Activated T-helper 9 cell treated with anti-CD3 and anti-CD28 coated beads, Interleukin-2, amount 50 U/mL, for 16 hours (primary cell): ENCODE results near the gene EDN3.

Experiments used
- DNase-seq: peaks from one replicate; pipeline ENCODE4 v3.0.0-alpha.2; 2020; ENCODE audit warnings: low read depth

Gene EDN3

DNA sequence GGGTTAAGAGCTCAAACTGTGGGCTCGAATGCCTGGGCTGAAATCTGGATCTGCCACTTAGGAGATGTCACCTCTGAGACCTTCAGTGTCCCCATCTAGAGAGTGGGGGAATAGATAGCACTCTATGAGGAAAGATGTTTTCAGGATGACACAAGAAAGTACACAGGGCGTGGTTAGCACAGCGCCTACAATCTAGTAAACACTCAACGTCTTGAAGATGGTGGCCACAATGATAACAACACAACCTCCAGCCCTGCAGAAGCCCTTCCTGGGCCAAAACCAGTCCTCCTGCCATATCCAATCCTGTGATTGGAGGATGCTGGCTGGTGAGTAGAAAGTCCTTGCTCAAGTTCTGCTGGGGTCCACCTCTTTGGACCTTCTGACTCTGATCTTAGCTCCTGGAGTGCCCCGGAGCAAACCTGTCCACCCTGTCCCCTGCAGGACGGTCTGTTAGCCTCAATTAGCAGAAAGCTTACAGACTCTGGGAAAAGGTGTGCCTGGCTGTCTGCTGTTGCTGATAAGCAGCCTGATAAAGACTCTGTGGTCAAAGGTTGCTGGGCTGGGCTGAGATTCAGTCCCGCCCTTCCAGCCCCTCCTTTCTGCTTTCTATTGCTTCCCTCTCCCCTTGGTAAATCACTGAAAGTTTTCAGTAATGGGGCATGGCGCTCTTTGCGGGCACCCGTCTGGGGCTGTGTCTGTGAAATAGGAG is 8.2 kb downstream of the EDN3 start:
- no peak for DNase-seq

DNA sequence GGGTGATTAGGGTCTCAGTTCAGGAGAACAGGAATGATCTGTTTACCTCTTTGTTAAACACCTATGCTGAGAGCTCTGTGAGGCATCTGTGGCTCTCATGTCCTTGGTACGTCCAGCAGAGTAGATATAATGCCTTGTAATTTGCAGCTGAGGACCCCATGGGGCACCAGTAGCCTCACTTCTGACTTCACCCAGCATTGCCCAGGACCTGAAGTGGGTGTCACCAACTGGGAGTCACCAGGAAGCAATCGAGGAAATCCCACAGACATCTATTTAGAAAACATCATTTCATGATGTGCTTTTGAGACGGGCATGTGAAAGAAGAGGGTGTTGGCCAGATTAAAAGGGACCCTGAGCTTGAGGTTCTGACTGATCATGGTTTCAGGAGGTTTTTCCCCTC is 8.8 kb downstream of the EDN3 start:
- DNase-seq = no peak

DNA sequence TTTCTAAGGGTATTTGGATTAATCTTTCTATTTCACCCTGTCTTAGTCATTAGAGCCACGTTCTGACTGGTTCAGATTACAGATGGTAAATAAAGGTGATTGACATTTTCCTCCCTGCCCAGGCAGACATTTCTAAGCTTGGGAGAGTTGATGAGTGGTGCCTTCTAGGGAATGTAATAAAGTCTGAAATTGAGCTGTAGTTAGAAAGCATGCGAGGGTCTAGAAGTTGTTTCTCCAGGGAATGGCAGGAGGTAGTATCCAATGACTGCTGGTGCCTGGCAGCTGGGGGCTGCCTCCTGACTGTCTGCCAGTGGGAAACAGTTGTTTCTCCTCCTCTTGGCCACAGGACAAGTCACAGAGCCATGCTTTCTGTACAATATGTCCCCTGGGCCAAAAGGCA is 14.6 kb downstream of the EDN3 start:
- no peak for DNase-seq

DNA sequence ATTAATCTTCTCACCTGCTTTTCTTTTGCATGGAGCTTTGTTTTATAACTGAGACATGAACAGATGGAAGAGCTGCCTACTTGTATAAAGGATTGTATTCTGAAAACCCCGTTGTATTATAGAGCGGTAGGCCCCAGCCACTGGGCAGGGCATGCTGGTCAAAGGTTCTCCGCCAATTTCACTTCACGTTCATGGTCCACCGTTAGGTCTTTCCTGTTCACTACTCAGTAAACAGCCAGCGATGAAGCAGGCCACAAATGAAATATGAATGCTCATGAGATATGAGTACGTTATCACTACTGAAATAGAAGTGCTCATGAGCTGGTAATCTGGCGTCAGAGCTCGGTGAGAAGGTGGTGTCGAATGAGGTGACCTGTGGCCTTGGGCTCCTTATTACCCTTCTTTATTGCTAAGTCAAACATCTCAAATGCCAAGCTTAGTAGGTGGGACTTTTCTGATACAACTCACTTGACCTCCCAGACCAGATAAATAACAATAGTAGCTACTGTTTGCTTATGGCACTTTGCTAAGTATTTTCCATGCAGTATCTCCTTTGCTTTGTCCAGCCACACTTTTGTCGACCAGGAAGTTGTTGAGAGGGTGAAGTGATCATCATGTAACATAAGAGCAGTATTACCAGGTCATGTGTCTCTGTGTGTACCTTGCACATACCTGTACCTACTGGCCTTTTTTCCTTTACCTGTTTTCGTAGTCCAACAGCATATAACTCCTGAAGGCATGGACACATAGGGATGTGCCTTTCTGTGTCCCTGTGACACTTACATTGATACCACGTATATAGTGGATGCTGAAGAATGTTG is 16.7 kb downstream of the EDN3 start:
- no peak for DNase-seq

DNA sequence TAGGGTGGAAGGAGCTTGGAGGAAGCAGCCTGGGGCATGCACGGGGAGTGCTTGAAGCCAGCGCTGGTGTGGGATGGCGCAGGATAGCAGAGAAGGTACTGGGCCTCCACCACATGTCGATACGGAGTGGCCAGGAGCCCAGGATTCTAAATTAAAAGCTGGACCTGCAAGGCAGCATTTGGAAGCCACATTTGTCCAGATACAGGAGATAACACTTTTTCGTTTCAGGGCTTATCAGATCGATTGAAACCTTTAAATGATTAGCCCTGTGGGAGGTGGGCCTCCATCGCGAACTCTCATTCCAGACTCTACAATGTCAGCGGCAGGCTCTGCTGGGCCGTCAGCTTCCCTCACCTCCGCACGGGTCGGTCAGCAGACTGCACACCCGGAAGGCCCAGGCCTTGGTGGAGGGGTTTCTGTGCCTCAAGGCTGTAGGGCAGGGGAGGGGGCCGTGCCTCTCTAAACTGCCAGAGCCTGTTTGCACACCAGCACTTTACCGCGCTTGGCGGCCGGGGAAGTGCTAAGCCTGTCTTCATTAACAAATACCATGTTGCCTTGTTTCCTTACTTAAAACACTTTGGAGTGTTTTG is 17.9 kb downstream of the EDN3 start:
- no peak for DNase-seq

DNA sequence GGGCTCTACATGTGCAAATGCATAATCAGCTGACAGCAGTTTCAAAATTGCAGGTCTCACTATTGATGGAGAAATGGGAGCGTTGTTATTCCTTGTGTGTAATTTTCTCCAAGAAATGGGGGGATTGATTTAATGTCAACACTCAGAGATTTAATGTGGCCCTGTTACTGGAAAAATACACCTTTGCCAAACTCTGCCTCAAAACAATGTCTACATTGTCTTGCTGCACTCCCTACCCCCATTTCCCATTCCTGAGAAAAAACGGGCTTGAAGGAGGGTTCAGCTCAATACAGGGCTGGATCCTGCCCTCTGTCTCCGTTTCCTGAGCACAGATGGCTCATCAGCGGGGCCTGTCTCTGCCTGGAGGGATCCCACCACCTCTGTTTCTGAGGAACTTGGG is 18.4 kb downstream of the EDN3 start:
- DNase-seq = no peak

DNA sequence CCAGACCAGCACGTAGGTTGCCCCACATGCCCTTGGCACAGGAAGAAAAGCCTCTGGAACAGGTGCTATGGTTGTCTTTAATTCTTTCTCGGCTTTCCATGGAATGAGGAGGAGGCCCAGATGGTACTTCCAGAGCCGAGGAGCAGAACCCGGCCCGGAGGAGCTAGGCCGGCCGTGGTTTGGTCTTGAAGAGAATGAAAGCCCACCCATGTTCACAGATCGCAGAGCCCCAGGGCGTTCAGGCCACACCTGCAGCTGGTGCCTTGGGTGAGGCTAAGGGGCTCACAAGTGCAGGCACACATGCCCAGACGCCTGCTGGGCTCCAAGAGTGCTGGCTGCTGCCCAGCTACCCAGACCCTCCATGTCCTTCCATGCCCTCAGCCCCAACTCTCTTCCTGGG is 20.0 kb downstream of the EDN3 start:
- DNase-seq = no peak

DNA sequence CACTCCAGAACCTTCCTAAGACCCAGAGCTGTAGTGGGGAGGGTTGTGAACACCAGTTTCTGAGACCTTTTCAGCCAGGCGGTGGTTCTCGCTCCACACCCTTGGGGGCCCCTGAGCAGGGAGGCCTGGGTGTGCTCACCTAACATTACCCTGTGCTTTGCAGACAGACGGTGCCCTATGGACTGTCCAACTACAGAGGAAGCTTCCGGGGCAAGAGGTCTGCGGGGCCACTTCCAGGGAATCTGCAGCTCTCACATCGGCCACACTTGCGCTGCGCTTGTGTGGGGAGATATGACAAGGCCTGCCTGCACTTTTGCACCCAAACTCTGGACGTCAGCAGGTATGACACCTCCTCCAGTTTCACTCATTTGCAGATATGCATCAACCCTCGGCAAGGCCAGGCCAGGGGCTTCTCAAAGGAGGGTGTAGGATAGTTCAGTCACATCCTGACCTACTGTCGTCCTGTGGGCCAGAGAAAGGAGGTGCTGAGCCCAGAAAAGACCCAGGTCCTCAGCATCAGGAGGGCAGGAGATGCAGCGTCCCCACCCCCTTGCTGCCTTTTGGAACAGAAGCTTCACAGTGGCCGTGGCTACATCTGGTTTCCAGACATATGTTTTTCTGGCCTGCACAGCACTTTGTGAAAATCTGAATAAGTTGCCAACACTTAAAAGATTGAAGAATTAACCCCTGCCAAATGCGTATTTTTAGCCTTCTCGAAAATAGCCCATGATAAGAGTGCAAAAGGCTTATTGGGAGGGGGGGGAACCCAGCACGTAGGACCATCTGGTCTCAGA is 20.6 kb downstream of the EDN3 start:
- no peak for DNase-seq

DNA sequence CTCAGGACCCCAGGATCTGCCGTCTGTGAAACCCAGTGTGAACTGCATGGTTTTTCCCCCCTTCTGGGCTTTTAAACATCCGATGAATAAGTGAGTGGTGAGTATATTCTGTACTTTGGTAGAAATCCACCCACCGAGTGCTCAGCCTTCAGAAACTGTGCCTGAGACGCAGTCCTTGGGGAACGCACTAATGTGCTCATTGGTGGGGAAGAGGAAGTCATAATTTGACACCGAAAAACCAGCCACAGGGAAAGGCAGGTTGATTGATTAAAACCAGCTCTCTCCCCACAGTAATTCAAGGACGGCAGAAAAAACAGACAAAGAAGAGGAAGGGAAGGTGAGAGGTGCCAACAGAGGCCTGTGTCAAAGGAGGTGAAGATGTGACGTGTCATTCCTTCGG is 21.7 kb downstream of the EDN3 start:
- DNase-seq = no peak

DNA sequence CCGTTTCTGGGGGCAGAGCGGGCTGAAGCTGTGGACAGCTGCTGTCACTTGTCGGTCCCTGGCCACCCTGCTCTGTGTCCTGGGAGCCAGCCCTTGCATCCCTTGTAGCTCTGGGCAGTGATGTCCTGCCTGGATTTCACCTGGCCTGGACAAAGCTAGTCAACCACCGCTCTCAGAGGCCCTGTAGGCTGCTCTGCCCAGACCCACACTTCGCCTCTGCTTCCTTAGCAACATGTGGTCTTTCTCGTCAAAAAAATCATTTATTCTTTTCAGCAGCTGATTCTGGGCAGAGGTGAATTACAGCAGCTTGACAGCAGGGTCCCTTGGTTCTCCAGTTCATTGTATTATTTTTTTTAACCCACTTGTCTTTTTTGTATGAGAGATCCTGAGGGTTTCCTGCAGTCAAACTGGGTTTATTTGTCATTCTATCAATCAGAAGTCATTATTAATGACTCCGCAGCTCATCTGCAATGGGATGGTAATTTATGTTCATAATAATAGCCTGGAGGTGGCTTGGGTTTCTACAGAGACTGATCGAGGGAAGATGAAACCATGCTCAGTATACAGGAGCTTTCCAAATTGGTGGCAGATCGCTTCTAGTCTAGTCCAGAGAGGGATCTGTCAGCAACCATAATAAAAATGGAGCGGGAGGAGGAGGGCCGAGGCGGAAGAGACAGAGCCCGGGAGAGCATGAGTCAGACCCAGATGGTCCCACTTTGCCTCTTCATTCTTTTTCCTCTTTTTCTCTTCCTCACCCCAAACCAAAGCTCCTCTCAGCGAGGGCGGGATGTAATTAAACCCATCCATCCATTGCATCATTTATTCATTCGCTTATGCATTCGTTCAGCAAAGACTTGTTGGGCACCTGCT is 22.4 kb downstream of the EDN3 start:
- no peak for DNase-seq

DNA sequence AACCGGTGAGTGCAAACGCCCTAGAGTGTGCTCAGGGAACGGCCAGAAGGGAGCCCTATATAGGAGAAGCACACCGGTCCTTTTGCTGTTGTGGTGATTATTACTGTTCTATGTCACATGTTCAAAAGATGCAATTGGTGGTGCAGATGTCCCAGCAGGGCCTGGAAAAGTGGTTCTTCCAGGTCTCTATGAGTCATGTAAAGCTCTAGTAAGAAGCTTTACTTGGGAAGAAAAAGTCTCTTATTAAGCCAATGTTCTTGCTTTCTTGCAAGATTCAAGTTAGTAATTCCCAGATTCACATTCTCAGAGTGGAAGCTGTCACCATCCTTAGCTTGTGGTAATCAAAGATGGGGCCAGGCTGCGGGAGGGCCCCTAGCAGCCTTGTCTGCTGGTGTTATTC is 23.3 kb downstream of the EDN3 start:
- DNase-seq = no peak

DNA sequence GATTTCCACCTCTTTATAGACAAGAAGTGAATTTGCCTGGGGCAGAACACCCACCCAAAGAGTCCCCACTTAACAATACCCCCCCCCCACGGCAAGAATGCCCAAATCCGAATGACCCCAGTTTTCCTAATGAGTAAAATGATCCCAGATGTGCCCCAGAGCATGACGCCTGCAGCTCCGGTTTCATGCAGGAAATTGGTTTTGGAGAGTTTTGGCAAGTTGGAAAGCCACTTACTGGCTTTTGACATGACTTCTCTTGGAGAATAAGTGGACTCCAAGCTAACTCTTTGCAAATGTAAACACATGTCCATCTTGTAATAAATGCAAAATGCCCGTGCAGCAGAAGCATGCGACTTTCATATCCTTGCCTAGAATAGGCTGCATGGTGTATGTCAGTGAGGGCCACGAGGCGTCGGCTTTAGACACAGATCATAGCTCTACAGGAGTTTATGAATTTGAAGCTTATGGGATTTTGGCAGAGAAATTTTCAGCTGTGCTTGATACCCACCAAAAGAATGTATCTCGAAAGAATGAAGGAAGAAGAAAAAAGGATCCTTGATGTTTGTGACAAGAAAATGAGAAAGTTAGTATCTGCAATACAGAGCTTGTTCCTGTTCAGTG is 24.2 kb downstream of the EDN3 start:
- no peak for DNase-seq

DNA sequence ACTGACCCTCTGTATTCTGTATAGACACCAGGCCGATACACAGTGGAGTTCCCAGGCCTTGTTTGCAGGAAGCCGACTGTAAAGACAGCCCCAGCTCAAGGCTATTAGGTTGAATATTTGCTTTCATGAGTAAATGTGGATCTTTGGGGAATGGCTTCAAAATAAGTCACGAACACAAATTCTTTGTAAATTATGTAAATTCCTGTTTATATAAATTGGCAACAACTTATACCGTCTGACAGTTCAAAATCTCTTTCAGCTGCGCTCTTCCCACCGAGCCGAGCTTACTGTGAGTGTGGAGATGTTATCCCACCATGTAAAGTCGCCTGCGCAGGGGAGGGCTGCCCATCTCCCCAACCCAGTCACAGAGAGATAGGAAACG is 24.7 kb downstream of the EDN3 start:
- no peak for DNase-seq

DNA sequence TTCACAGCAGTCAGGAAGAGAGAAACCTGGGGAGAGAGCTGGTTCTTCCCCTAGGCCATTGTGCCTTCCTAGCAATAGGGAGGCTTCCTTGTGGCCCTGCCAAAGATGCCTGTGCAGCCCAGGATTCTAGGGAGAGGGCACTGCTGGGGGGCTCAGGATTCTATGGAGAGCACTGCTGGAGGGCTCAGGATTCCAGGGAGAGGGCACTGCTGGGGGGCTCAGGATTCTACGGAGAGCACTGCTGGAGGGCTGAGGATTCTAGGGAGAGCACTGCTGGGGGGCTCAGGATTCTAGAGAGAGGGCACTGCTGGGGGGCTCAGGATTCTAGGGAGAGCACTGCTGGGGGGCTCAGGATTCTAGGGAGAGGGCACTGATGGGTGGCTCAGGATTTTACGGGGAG is 25.8 kb downstream of the EDN3 start:
- no peak for DNase-seq

DNA sequence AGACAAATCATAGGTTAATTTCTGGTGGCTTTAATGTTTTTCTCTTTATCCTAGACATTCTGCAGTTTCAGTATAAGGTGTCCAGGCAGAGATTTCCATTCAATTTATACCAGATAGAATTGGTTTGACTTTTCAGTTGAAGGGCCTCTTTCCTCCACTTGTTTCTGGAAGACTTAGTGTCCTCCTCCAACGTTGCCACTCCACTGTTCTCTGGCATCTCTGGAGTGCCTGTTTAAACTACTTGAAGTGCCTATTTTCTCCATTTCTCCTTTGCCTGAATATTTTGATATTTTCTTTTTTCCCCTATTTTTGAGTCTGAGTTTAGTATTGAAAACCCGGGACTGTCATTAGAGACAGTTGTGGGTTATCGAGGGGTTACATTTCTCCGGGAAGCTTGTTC is 27.7 kb downstream of the EDN3 start:
- no peak for DNase-seq

DNA sequence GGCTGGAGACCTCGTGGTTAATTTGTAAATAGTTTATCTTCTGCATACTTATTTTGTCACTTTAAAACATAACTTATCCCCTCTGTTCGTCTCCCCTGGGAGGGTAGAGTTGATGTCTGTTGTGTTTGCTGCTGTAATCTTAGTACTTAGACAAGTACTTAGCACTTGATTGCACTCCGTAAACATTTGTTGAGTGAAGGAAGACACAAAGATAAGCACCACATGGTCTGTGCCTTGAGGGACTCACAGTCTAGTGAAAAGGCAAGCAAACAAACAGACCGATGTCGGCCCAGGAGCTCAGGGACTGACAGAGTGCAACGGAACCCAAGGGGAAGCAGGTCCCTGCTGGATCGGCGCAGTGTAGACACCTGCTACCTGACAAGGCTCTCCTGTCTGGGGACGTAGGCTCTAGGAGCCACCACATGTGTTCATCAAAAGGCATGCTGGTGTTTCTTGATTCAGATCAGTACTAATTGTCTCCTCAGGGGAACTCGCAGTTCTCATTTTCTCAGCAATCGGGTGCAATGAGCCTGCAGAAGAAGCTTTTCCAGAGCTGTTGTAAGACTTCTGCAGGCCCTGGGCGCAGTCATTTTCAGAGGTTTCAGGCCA is 31.4 kb downstream of the EDN3 start:
- no peak for DNase-seq

DNA sequence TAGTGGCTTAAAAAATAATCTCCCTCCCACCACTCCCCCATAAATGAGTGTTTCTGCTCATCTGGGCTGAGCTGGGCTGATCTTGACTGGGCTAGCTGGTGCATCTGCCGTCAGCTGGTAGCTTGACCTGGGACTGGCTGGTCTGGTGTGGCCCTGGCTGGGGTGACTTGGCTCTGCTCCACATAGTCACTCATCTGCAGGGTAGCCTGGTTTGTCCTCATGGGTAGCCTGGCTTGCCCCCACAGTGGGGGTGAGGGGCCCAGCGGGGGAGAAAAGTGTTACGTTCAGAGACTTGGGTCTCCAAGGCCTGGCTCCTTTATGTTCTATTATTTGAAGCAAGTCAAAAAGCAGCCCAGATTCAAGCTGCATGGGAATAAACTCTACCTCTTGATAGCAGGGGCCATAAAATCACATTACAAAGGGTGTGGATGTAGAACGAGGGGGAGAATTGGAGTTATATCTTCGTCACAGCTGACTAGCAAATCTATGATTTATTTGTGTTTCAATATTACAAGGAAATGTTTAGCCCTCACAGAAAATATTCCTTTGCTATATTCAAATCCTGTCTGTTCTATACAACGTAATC is 32.9 kb downstream of the EDN3 start:
- DNase-seq = no peak

DNA sequence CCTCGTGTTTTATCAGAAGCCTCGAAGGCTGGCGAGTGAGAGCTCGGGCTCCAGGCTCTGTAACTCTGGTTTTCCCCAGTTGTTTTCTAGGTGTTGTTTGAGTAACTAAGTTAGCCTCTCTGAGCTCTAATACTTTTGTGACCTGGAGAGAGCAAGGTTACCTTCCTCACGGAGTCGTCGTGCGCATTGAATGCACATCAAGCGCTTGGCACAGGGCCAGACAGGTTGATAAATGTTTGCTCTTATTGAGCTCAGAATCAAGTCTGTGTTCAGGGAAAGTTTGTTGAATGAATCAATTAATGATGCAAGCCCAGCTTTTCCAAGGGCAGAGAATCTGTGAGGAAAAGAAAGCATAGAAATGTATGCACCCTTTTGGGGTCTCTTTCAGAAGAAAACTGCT is 33.5 kb downstream of the EDN3 start:
- no peak for DNase-seq

DNA sequence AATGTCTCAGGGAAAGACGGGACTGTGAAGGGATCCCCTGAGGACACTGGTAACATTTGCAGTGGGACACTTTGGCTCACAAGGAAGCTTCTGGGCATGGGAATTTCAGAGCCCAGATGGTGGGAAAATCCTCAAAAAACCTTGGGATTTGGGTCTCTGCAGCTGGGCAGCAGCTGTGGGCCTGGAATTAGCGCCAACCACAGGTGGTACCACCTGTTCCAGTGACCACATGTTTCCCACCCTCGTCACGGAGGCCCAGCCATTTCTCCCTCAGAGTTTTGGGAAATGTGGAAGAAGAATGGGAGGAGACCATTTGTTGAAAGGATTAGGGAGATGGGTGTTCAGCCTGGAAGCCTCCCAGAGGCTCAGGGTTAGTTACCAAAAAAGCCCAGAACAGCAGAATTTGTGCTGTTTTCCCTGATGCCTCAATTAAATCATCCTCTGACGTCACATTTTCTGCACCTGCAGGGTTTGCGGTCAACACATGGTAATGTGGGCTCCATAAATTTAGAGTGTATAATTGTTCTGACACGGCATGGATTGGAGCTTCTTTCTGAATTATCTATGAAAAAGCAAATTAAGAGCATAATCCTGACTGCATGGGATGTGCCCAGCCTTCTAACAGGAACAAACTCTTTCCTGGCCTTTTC is 34.4 kb downstream of the EDN3 start:
- DNase-seq = no peak

DNA sequence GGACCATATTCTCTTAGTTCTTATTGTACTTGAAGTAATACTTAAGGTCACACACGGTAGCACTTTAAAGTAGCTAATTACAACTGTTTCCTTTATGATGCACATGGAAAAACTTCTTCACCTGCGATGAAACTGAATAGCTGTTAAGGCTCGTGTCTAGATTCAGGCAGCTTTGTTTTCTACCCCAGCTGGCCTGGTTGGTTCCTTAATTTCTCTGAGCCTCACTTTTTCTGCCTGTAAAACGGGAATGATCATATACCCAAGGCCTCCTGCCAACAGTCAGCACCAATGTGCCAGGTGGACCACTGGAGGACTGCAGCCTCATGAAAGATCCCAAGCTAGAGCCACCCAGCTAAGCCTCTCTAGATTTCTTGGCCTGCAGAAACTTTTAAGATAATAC is 35.0 kb downstream of the EDN3 start:
- DNase-seq = no peak
